Osteocyte (in vitro differentiated cells): ENCODE data around the gene C22orf31. TPM values are rescaled to one million over a fixed set of nuclear protein-coding genes. Genes with fewer than 3 reads are reported as not detected.

Experiments
- DNase-seq: peaks from one replicate; pipeline ENCODE4 v3.0.0; 2021; ENCODE audit warnings: mixed read lengths; ENCODE audit not compliant: unreplicated experiment; ENCODE audit errors: extremely low spot score
- H3K27ac Mint-ChIP-seq: one replicate; pipeline ENCODE4 v1.8.0; 2021; ENCODE audit warnings: mild to moderate bottlenecking, mixed read lengths; ENCODE audit not compliant: unreplicated experiment
- H3K27me3 Mint-ChIP-seq: one replicate; pipeline ENCODE4 v1.8.0; 2021; ENCODE audit warnings: mixed read lengths; ENCODE audit not compliant: unreplicated experiment
- H3K36me3 Mint-ChIP-seq: one replicate; pipeline ENCODE4 v1.8.0; 2021; ENCODE audit warnings: mixed read lengths; ENCODE audit not compliant: unreplicated experiment
- H3K4me1 Mint-ChIP-seq: one replicate; pipeline ENCODE4 v1.8.0; 2021; ENCODE audit warnings: mixed read lengths; ENCODE audit not compliant: unreplicated experiment
- H3K4me3 Mint-ChIP-seq: one replicate; pipeline ENCODE4 v1.8.0; 2021; ENCODE audit warnings: mild to moderate bottlenecking, moderate library complexity, mixed read lengths; ENCODE audit not compliant: unreplicated experiment
- H3K9me3 Mint-ChIP-seq: one replicate; pipeline ENCODE4 v1.8.0; 2021; ENCODE audit warnings: mixed read lengths; ENCODE audit not compliant: unreplicated experiment
- total RNA-seq: library from RNA; stranded (reverse); gene quantifications from 2 replicates; pipeline ENCODE4 v1.2.1, GENCODE V29; 2021
- TF ChIP-seq, protein P1 (sequence below): fragments of 200-600 bp; sonication (generic); IDR thresholded peaks from 2 replicates; pipeline ENCODE4 v1.5.0; 2021; ENCODE audit warnings: antibody characterized with exemption, mild to moderate bottlenecking, moderate library complexity

Gene C22orf31
- total RNA-seq, 1 donor from 2014 or later, result not detected

- TF ChIP-seq, protein P1, sequence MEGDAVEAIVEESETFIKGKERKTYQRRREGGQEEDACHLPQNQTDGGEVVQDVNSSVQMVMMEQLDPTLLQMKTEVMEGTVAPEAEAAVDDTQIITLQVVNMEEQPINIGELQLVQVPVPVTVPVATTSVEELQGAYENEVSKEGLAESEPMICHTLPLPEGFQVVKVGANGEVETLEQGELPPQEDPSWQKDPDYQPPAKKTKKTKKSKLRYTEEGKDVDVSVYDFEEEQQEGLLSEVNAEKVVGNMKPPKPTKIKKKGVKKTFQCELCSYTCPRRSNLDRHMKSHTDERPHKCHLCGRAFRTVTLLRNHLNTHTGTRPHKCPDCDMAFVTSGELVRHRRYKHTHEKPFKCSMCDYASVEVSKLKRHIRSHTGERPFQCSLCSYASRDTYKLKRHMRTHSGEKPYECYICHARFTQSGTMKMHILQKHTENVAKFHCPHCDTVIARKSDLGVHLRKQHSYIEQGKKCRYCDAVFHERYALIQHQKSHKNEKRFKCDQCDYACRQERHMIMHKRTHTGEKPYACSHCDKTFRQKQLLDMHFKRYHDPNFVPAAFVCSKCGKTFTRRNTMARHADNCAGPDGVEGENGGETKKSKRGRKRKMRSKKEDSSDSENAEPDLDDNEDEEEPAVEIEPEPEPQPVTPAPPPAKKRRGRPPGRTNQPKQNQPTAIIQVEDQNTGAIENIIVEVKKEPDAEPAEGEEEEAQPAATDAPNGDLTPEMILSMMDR, result no peak
- no peak for DNase-seq
- Mint-ChIP-seq H3K27me3 (peaks cover 2% of the 10 kb centered on the region), H3K4me1 (peaks cover 1% of the 10 kb centered on the region), H3K27ac (no peak overlapping the region), H3K9me3 (no peaks in the 10 kb centered on the region), H3K36me3 (no peaks in the 10 kb centered on the region), H3K4me3 (no peak overlapping the region)
Observed at GRCh38 chr22:29078869-29079207, 17.2 kb upstream of the C22orf31 start.

DNA sequence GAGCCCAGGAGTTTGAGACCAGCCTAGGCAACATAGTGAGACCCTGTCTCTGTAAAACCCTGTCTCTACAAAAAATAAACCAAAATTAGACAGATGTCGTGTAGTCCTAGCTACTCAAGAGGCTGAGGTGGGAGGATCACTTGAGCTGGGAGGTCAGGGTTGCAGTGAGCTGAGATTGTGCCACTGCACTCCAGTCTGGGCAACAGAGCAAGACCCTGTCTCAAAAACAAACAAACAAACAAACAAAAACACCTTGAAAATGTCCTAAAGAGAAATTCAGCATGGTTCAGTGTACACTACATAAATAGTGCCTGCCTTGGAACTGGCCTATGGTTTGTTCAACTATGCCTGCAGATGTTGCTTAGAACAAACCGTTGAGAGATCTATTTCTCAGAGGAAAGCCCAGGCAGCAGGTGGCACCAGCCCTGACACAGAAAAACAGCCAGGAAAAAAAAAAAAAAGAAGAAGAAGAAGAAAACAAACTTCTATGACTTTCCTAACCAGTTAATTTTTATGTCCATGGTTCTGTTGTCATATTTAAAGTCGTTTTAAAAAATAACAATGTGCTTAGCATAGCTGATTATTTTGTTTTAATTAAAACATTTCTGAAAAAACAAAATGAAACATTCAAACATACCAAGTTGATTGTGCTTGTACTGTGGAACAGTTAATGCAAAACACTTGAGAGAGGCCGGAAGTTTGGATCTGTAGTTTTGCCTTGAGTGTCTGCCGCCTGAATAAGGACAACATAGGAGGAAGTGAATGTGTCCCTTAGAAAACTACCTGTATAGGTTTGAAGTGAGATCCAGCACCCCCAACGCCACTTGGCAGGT, 16.6 kb upstream of the C22orf31 start:
- no peak overlapping the region for H3K4me3 Mint-ChIP-seq
- H3K27me3 Mint-ChIP-seq, result peaks cover 2% of the 10 kb centered on the region
- DNase-seq, result no peak
- peaks cover 1% of the 10 kb centered on the region for H3K4me1 Mint-ChIP-seq
- TF ChIP-seq, protein P1, result no peak
- no peaks in the 10 kb centered on the region for H3K36me3 Mint-ChIP-seq
- no peak overlapping the region for H3K27ac Mint-ChIP-seq
- H3K9me3 Mint-ChIP-seq, result no peaks in the 10 kb centered on the region

DNA sequence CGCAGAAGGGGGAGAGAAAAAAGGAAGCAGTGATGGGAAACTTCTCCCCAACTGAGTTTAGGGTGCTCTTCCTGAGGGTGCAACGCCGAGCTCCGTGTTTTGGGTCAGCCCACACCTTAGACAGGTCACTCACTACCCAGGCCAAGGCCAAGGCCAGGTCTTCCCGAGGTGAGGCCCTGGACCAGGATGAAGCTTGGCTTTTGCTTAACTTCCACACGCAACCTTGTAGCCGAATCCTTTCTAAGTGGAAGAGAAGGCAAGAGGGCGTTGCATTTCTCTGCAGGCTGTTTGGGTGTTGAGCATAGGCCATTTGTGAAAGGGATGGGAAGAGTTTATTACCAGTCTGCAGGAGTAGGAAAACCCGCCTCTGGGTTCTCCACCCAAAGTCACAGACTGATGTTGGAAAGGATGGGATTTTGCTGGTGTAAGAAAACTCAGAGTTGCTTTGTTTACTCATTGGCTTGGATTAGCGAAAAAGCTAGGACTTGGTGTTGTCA, 12.7 kb upstream of the C22orf31 start:
- no peak overlapping the region for H3K27ac Mint-ChIP-seq
- TF ChIP-seq, protein P1, result no peak
- peaks cover 15% of the 10 kb centered on the region for H3K4me1 Mint-ChIP-seq
- H3K36me3 Mint-ChIP-seq, result no peaks in the 10 kb centered on the region
- peak overlapping the region; percentile 70 for H3K4me3 Mint-ChIP-seq
- H3K9me3 Mint-ChIP-seq, result no peaks in the 10 kb centered on the region
- DNase-seq, result no peak
- H3K27me3 Mint-ChIP-seq, result peaks cover 16% of the 10 kb centered on the region

DNA sequence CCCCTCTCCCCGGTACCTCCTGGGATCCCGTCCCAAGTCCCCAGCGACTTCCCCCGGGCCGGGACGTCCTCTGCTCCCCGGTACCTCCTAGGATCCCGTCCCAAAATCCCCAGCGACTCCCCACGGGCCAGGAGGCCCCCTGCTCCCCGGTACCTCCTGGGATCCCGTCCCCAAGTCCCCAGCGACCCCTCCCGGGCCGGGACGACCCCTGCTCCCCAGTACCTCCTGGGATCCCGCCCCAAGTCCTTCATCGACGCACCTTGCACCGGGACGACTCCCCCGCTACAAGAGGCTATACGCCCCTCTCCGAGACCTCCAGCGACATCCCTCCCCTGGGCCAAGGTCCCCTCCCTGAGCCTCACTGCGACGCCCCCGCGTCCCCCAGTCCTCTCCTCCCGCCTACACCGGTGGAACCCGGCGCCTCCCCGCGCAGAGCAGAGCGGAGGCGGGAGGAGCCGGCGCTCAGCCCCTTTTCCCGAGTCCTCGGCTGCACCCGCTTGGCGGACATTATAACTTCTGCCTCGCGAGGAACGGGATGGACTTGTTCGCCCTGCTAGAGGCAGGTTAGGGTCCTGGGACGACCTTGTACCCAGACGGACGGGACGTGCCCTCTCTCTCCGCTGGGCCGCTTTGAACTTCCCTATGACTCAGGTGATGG, 12.1 kb upstream of the C22orf31 start:
- H3K27ac Mint-ChIP-seq, result no peak overlapping the region
- peak overlapping the region; percentile 70 for H3K4me3 Mint-ChIP-seq
- peaks cover 15% of the 10 kb centered on the region for H3K4me1 Mint-ChIP-seq
- TF ChIP-seq, protein P1, result no peak
- peak; percentile 85 for DNase-seq
- H3K36me3 Mint-ChIP-seq, result no peaks in the 10 kb centered on the region
- no peaks in the 10 kb centered on the region for H3K9me3 Mint-ChIP-seq
- H3K27me3 Mint-ChIP-seq, result peaks cover 16% of the 10 kb centered on the region

- Mint-ChIP-seq H3K9me3 (no peaks in the 10 kb centered on the region), H3K27me3 (peaks cover 16% of the 10 kb centered on the region), H3K4me1 (peaks cover 15% of the 10 kb centered on the region), H3K36me3 (no peaks in the 10 kb centered on the region), H3K27ac (no peak within 1 kb of the TSS), H3K4me3 (peak within 1 kb of the TSS; percentile 70)
- no peak for DNase-seq
- TF ChIP-seq, protein P1, result no peak
Observed at GRCh38 chr22:29072979-29073617, 11.5 kb upstream of the C22orf31 start, which contains the start of gene KREMEN1. Gene KREMEN1, plus strand, starts transcription at chr22:29073035. Its CDS starts 96 bp downstream, at chr22:29073131.
